Activated CD8-positive, alpha-beta memory T cell treated with anti-CD3 and anti-CD28 coated beads for 24 hours (primary cell): ENCODE measurements around the gene PDE1C.
"Not testable (repeated sequence)": the region's sequence is repeated elsewhere in the genome, so short reads cannot be mapped to it uniquely, and the experiment has no call there.

Experiments
- DNase-seq: peaks from one replicate; pipeline ENCODE4 v3.0.0-alpha.2; 2020

Gene PDE1C

DNA sequence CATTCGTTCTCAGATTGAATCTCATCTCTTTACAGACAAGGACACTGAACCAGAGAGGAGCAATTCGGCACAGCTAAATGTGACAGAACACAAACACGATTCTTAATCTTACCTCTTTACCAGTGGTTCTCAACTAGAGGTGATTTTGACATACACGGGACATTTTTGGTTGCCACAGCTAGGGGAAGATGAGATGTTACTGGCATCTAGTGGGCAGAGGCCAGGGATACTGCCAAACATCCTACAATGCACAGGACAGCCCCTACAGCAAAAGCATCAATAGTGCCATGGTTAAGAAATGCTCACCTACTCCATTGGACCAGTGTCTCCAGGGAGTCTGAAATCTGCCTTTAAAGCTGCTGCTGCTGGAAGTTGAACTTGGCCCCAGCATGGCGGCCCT, 27.3 kb downstream of the PDE1C start:
- no peak for DNase-seq

DNA sequence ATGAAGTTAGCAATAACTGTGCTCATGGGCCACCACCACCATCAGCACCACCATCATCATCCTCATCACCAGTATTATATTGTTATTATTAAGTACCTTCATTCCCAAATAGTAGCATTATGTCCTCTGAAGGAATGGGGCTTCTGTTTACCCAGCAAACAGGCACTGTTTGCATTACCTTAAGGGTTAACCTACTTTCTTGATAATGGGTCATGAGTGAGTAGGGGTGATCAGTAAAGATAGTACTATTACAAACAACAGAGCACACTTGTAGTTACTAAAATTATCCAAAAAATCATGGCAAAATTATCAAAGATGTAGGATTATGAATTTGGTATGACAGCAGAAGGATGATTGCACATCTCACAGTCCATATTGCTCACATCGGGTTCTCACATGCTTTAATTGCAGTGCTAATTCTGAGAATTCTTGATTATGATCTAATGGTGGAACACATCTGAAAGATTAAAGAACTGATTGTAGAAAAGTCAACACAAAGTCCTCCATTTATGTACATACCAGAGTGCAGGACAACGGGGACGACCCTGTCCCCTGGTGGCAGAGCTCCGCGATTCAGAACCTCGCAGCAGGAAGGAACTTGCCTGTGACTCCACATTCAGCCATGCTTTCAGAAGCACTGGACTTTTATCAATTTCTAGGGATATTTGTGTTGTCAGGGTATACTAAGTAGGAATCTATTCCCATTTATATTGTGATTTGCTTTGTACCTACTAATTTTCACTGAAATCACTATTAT, 31.0 kb downstream of the PDE1C start:
- DNase-seq: no peak

DNA sequence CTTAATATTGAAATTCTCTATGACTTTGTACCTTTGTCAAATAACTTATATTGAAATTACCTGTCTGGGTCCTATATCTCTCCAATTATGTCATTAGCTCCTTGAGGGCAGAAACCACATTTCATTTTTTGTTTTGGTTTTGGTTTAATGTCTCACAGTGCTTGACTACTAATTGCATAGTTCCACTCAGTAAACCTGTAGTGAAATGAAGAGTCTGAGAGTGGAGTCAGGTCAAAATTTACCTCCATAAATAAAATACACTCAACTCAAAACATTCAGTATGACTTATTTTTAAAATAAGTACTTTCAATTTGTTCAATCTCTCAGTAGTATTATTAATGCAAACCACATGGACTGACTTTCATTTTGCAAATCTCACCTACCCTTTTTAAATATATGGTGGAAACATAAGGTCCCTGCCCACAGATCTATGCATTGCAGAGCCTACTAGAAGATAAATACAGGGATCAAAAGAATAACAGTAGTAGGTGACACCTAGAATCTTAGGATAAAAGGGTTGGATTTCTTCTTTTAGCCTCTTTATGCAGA, 32.5 kb downstream of the PDE1C start:
- DNase-seq: no peak

DNA sequence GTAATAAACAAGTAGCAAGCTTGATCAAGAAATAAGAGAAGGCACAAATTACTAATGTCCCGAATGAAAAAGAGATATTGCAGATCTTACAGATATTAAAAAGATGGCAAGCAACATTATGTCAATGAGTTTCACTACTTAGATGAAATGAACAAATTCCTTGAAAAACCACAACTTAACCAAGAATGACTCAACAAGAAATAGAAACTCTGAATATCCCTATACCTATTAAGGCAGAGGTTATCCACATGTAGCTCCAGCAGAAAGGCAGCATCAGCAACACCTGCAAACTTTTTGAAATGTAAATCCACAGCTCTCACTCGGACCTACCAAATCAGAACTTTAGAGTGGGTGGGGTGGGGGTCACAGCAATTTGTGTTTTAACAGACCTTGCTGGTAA, 33.6 kb downstream of the PDE1C start:
- DNase-seq: no peak

DNA sequence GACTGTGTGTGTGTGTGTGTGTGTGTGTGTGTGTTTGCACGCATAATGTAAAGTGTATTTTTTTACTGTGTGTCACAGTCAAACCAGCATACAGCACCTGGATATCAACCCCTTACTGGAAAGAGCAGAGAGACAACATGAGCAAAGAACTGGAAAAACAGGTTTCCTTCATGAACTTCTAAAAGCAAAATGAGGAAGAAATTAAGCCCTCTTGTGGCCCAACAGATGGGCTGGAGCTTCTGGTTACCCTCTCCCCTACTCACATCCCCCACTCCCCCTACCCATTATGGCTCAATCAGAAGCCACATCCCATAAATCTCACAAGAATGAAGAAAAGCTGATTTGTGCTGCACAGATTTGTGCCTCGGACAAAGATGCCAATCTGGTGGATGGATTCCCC, 36.2 kb downstream of the PDE1C start:
- no peak for DNase-seq

DNA sequence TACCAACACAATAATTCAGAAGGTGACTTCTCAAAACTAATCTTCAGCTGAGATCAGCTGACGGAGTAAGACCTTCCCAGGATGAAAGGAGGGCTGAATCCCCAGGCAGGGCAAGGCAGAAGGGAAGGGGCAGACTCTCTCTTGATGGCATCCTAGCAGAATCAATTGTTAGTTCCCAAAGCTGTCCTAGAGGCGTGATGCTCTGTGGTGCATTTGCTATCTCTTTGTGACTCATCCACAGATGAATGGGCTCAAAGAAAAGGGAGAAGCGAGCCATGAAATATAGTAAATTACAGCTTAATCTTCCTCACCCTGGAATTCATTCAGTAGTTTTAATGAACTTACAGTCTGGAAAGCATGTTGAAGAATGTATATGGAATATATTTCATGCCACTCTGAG, 37.2 kb downstream of the PDE1C start:
- no peak for DNase-seq

DNA sequence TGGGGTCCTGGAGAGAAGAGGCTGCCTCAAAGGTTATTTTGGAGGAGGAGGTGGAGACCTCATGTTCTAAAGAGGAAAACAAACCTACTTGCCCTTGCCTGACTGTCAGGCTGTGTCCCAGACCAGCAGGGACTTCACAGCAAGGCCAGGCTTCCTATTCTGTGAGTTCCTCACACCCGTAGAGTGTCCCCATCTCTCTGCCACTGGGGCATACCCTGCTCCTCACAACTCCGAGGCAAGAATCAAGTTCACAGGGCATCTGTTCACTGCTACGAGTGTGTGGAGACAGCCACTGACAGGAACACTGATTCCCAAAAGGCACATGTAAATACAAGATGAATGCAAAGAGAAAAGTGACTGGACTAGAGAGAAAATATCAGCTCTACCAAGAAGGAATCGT, 38.0 kb downstream of the PDE1C start:
- no peak for DNase-seq

DNA sequence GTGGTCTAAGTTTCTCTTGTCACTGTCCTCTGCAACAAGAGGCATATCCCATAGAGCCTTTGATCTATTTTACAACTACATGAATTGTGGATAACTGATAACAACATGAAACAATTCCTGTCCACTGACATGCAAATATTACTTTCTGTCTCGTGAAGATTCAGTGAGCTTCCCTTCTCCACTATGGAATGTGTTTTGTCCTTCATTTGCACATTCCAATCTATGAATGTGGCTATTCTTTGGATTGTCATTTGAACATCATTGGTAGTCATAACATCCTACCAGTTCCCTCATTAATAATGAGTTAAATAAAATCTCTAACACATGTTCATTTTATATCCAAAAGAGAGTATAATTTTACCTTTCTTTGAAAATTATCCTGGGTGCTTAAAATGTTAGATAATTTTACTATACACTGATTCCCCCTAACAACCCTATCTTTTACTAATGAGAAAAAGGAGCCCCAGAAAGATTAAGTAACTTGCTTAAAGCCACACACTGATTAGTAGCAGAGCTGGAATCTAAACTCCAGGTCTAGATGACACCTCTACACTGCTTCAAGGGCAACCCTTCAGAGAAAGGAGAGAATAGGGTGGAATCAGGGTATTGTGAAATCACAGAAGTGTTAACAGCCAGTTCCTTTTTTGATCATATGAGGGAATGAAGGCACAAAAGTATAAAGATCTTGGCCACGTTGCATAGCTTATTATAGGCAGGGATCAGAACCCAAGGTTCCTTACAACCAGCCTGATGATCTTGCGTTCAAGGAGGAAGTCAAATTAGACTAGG, 39.1 kb downstream of the PDE1C start:
- no peak for DNase-seq

DNA sequence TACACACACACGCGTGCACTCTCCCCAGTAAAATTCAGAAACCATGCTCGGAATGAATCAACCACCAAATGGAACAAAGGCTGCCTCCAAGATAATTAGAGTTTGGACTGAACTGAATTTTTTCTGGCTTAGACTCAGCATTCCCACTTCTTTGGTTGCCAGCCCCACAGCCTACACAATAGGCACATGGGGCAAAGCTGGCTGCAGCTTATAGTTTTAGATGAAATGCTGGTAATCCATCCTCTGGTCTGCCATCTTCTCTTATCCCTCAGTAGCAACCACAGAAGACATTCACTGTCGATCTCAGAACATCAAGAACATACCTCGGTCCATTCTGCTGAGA, 44.2 kb downstream of the PDE1C start:
- DNase-seq: no peak

DNA sequence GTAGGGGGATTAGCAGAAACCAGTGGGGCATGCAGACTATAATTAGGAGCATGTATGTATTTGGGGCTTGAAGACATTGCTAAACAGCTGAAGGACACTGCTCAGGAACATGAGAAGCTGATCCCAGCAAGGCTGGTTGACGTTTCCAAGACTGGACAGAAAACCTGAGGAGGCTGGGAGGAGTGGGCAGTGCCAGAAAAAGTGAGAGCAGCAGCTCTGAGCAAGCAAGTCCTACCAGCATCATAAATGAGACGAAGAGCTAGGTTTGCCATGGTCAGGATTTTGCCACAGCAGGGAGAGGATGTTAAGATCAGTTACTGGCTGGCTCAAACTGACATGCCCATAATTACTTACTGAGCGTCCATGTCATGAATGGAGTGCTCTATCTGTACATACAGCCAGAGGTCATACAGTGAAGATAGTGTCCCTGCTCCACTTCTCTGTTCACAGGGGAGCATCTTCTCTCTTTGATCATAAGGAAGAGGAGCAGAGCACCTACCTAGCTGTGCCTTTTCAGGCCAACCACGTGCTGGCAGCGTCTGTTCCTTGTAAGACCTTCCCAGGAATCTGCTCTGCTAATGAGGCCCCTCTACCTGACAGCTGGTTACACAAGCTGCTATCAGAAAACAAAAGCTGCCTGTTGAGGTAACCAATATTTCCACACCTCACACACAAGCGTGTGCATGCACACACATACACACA, 44.7 kb downstream of the PDE1C start:
- no peak for DNase-seq

DNA sequence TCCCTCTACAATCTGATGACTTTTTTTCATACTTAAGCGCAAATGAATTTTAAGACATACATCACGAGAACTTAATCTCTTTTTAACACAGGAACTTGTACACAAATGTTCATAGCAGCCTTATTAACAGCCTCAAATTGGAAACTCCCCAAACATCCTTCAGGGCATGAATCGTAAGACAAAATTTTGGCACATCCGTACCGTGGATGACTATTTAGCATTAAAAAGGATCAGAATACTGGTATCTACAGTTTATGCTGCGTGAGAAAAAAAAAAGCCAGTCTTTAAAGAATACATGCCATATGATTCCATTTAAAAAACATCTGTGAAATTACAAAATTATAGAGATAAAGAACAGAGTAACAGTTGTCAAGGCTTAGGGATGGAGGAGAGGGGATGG, 46.8 kb downstream of the PDE1C start:
- DNase-seq: no peak

DNA sequence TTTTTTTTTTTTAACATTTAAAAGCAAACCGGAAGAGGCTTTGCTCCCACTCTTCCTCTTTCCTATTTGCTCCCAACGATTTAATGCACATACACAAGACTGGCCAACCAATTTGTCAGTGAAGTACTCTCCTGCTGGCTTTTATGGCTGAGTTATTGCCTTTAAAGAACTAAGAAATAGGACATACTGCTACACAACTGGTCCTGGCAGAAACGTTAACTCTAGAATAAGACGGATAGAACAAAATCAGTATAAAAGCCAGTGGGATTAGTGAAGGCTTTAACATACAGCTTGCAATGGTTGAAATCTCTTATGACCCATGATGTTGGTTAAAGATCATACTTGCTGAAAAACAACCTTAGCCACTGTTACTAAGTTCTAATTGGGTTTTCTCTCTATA, 47.2 kb downstream of the PDE1C start:
- no peak for DNase-seq

DNA sequence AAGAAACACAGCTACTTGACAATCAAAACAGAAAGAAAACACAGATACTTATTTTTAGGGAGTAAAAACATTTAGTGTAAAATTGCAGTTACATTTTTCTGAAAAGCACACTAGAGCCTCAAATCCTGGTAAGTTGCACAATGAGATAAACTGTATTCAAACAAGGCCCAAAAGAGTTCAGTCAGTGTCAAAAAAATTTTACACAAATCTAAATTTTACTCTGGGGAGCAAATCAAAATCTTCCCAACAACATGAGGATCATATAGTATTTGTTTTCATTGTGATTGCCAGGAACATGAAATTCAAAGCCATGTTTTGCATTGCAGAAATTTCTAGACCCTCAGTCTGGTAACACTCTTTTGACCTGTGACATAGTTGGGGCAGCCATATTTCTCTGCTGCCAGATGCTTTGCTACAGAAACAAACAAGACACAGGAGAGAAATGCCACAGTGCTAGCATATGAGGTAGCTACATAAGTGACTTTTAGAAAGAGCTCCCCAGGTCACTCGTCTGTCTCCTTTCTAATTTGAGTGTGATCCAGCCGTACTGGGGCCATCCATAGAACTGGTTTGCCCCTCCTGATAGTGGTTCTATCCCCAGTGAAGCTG, 49.6 kb downstream of the PDE1C start:
- no peak for DNase-seq

DNA sequence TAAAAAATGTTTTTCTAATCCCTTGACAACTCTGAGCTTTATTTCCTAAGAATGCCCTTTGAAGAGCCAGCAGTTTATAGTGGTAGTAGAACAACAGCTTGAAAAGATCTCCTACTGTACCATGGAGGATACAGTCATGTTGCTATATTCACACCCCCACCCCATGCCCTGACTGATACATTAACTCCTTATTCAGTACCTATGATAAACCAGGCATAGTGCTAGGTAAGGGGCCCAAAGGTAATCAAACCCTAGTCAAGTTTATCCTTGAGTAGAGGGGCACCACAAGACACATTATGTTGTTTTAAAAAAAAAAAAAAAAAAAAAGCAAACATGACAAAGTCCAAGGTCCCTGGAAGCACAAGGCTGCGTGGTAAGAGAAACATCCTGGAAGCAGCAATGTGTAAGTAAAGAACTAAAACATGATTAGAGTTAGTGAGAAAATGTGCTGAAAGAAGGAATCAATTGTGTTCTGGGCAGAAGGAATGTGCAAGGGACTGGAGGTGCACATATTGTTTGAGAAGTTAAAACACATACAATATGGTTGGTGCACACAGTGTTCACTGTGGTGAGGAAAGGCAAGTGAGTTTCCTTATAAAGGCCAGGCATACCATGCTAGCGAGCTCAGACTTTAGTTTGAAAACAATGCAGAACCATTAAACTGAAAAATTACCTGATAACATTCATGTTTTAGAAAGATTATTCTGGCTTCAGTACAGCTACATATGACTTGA, 51.2 kb downstream of the PDE1C start:
- no peak for DNase-seq

DNA sequence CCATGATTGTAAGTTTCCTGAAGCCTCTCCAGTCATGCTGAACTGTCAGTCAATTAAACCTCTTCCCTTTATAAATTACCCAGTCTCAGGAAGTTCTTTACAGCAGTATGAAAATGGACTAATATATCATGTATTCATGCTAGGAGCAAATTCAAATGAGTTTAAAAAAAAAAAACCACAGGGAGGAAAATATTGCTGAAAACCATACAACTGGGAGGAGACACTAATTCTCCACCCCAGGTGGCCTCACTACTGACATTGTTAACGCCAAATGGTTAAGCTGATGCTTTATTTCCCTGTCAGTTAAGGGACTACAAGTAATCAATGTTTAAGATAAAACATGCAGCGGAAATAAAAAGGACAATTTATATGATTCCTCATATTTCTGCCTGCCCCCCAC, 55.1 kb downstream of the PDE1C start:
- DNase-seq: no peak

DNA sequence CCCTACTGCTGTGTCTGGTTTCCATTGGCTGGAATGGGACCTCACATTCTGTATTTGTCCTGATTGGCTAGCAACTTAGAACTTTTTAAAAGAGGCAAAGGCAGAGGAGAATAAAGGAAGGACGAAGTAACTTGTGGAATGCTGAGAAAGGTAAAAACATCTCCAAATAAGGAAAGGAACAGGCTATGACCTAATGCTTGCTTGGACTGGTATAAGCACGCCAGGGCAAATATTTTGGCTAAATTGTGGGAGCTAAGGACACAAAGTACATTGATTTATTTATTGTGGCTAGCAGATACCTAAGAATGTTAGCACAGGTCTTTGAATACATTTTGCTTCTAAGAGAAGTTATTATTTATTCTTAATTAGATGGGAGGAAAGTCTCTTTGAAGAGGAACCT, 56.7 kb downstream of the PDE1C start:
- not testable (repeated sequence) for DNase-seq

DNA sequence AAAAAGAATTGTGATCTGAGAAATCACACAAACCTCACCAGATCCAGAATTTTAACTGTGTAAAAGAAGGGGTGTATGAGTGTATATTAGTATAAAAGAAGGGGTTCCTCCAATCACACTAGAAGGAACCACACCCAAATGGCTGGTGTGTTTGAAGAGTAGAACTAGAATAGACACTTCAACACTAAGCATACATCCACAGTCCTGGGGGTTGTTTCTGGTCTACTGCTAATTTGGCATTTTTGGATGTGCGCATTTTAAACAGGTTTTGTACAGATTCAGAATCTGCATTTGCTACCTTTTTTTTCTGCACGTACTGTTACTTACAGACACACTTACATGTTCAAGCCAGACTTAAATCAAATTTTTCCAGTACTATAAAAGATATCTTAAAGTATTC, 64.6 kb downstream of the PDE1C start:
- DNase-seq: no peak

DNA sequence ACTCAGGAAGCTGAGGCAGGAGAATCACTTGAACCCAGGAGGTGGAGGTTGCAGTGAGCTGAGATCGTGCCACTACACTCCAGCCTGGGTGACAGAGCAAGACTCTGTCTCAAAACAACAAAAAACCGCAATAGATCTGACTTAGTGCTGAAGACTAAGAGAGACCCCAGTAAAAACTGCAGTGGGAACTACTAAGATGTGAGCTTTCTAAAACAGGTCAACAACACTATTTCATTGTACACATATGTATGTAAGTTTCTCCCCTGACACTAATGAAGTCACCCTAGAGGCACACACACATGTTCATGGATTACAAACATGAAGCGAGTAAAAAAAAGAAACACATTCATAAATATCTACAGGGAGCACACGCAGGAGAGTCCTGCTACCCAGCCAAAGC, 68.3 kb downstream of the PDE1C start:
- DNase-seq: no peak

DNA sequence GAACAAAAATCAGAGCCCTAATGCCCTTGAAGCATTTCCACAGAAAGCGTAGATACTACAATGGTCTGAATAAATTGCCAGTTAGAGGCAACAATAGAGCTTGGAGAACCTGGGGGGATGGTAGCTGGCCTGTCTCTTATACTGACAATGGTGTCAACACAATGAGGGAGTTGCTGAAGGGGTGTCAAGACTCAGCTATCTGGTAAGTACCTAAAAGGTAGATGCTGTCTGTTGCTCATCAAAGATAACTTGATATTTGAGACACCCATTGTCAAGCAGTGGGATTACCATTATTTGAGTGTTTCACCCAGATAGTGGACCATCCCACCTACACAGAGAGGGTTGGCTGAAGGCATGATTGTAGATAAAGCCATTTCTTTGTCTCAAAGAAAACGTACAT, 72.8 kb downstream of the PDE1C start:
- DNase-seq: no peak

DNA sequence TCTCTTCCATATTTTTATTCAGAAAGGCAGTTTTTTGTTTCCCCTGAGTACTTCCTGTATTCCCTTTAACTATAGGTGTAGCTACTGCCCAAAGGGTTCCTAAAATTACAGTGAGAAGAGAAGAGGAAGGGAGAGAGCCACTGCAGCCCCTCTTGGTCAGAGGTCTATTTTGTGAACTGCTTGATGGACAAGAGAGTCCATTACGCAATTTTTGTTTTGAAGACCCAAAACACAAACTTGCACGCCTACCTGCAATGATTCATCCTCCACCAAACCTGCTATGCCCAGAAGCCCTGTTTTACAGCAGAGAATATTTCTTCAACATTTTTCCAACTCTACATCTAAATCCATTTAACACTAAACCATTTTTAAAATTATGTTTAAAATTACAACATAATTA, 75.1 kb downstream of the PDE1C start:
- DNase-seq: no peak

DNA sequence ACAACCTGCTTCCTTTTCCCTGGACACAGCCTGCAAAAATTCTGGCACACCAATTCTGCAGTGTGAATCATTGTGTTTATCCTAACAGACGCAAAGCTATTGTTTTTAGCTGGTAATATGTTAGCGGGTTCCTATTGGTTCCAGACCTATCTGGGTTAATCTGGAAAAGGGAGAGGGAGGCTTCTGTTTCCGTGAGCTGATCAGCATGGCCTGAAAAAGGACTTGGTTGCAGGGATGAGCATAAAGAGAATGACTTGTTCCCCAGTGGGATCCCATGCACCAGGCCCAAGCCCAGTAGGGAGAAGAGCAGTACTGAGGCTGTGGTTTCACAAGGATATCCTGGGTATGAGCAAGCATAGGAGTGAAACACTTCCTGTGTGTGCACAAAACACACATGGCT, 78.4 kb downstream of the PDE1C start:
- no peak for DNase-seq

DNA sequence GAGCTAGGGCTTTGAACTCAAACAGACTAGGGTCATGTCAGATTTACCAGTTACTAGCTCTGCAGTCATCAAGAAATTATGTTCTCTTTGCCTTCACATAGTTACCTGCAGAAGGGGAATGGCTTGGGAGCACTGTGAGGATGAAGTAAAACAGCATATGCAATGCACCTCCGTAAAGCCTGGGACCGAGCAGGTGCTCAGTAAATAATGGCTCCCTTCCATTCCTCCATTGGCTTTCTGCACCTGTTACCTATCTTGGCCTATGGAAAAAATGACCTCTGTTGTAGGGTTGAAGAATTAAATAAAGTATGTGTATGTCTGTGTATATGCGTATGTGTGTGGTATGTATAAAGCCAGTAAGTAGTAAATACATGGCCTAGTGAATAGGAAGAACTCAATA, 78.8 kb downstream of the PDE1C start:
- no peak for DNase-seq
